Pulmonary artery endothelial cell (primary cell): ENCODE results near the gene VCAM1. TPM values are rescaled to one million over a fixed set of nuclear protein-coding genes. Genes with fewer than 3 reads are reported as not detected.
"Not testable (repeated sequence)": the region's sequence is repeated elsewhere in the genome, so short reads cannot be mapped to it uniquely, and the experiment has no call there.

Source experiments
- DNase-seq: peaks from one replicate; pipeline ENCODE4 v3.0.0-alpha.2; 2011; ENCODE audit warnings: low read depth, low spot score
- total RNA-seq: library from RNA; depleted of rRNA; stranded (reverse); fragments of >200 nt; gene quantifications from 2 replicates; pipeline ENCODE4 v1.2.3, GENCODE V29; 2014

Gene VCAM1
- total RNA-seq, 1 donor from 2014 or later, result 13.8 TPM

GRCh38 chr1:100775483-100775882 is 55.9 kb downstream of the VCAM1 start:
- DNase-seq, result no peak

GRCh38 chr1:100778748-100779147 is 59.2 kb downstream of the VCAM1 start:
- no peak for DNase-seq

DNA sequence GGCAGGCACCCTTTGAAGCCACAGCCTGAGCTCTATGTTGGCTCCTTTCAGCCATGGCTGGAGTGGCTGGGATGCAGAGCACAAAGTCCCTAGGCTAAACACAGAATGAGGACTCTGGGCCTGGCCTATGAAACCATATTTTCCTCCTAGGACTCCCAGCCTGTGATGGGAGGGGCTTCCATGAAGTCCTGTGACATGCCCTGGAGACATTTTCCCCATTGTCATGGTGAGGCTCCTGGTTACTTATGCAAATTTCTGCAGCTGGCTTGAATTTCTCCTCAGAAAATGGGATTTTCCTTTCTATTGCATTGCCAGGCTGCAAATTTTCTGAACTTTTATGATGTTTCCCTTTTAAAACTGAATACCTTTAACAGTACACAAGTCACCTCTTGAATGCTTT is 61.3 kb downstream of the VCAM1 start:
- no peak for DNase-seq

DNA sequence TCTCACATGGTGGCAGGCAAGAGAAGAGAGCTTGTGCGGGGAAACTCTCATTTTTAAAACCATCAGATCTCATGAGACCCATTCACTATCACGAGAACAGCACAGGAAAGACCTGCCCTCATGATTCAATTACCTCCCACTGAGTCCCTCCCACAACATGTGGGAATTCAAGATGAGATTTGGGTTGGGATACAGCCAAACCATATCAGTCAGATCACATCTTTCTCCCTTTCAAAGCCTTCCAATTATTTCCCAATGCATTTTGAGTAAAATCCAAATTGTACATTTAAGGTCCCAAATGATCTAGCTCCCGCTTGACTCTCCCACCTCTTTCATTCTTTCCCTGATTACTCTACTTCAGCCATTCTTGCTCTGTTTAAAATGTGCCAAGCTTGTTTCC is 62.2 kb downstream of the VCAM1 start:
- not testable (repeated sequence) for DNase-seq

- no peak for DNase-seq
Observed at GRCh38 chr1:100782473-100783039, 63.0 kb downstream of the VCAM1 start.

DNA sequence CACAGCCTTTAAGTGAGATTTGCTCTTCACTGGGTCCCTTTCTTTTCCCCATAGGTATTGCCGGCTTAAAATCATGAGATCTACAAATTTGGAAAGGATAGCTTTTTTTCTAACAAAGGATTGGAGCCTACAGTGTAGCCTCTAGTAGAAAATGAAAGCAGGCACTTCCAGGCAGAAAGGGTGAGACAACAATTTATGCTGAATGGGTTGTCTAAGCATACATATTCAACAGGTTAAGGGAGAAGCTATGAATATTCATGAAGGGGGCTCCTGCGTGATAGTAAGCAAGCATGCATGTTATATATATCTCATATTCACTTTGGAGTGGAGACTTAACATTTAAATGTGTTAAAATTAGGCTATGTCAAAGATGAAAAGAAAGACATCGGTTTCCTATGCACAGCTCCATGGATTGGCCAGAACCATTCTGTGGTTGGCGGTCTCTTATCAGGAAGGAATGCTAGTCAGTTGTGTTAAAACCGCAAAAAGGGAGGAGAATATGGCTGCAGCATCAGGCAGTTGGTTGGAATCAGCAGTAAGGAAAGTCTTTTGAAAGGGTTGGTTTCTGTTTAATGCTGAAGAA is 66.0 kb downstream of the VCAM1 start:
- no peak for DNase-seq

DNA sequence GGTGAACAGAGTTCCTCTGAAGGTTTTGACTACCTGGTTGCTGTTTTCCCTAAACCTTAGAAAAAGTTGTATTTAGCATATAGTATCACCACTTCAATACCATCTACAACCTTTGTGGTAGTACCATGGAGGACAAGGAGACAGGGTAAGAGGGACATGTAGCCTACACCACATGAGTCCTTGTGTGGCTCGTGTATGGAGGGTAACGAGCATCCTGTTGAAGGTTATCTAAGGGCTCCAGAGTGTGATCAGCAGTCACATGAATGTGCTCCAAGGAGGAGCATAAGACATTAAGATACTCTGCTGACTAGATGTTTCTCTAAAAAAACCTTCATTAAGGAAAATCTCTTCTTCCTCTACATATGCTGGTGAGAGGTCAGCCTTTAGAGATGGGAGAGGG is 67.3 kb downstream of the VCAM1 start:
- no peak for DNase-seq

Other genes with a start within 250 kb of the VCAM1 start
- gene GPR88, start 181.6 kb upstream of the VCAM1 start, total RNA-seq, result 0.07 TPM in 1 of 2 replicates, not detected in the other
- gene EXTL2, start 175.1 kb downstream of the VCAM1 start, total RNA-seq, result 27.8 and 27.9 TPM in 2 replicates
- 42.9 and 52.6 TPM in 2 replicates for gene SLC30A7, start 176.3 kb downstream of the VCAM1 start, total RNA-seq